HG03442 (cell line): ENCODE data around the gene MTR.

Experiments
- ATAC-seq: cut with Tn5 transposase; IDR thresholded peaks from one replicate; pipeline ENCODE4 v1.9.1; 2021; ENCODE audit warnings: mild to moderate bottlenecking, moderate library complexity; ENCODE audit not compliant: unreplicated experiment

MTR gene

DNA sequence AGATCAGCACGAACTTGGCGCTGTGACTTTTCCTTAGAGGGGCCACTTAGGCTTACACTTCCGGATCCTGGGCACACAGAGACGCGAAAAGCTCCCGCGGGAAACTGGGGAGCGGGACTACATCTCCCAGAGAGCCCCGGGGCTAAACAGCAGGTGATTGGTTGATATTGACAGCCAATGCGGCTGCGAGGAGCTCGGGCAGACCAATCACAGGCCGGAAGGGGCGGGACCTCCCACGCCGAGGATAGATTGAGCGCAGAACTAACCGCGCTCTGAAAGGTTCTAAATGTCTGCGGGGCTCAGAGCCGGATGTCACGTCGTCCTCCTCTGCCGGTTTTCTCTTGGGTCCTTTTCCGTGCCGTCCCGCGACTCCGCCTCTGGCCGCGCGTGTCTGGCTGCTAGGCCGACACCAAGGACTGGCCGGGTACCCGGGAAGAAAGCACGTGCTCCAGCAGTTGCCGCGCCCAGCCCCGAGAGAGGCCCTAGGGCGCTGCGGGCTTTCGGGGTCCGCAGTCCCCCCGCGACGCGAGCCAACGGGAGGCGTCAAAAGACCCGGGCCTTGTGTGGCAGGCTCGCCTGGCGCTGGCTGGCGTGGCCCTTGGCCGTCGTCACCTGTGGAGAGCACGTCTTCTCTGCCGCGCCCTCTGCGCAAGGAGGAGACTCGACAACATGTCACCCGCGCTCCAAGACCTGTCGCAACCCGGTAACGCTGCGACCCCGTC lies at the start of gene MTR:
MTR (plus strand) TSS at position 258 of the 722 bp plus-strand sequence; CDS start at position 670, 412 bp downstream.
- ATAC-seq: peak; percentile 97

DNA sequence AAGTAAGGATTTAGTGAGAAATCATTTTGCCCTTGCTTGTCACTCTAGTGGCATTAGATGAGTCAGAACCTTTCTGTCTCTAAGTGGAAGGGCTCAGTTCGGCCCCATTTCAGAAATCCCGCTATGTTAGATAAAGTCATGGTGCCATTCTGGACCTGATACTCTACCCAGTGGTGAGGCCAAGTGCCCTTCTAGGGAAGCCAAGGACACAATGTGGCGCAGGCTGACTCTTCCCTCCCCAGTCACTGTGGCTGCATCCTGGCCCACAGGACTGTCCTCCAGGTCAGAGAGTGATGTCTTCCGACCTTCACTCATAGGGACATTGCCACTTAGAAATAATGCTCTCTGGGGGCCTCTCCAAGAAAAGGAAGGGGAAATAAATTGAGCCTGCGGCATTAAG lies 48.3 kb upstream of the MTR start:
- ATAC-seq: no peak

DNA sequence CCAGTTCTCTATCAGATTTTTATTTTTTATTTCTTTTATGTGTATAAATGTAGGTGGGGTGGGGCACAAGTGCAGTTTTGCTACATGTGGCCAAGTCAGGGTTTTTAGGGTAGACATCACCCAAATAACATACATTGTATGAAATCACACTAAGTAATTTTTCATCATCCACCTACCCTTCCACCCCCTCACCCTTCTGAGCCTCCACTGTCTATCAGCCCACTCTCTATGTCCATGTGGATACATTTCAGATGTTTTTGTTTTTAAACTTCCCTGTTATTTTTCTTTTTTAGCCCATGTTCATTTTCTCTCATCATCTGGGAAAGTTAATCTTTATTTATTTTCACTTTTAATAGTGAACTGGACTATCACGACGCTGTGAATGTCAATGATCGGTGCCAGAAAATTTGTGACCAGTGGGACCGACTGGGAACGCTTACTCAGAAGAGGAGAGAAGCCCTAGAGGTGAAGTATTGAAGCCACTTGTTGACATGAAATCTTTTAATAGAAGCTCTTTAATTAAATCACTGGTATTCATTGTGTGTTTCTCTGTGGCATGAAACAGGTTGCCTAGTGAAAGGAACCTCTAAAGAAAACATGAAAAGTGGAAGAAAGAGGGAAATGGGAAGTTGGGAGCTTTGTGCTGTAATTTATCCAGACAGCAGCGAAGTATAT lies 47.6 kb upstream of the MTR start:
- no peak for ATAC-seq

DNA sequence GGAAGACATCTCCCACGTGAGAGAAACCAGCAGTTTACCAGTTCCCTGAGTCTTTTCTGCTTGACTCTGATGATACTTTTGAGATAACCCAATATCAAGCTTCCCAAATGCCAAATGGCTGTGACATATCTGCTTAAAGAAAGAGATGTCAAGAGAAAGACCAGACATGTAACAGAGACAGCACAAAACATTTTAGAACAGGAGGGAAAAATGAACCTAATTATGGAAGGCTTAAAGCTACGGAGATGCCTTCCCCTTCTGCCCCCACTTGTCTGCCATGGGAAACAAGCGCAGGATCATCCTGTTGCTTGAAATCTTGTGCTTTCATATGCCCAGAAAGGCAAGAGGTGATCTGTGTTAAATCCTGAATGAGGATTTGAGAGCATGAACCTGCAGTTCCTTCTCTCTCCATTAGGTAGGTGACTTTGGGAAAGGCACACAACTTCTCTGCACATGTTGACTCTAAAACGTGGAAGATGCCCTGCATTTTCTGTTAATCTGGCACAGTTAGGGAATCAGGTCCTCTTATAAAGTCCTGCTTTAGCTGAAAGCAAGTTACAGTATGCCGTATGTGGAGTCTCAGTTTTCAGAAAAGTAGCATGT lies 46.7 kb upstream of the MTR start:
- no peak for ATAC-seq

DNA sequence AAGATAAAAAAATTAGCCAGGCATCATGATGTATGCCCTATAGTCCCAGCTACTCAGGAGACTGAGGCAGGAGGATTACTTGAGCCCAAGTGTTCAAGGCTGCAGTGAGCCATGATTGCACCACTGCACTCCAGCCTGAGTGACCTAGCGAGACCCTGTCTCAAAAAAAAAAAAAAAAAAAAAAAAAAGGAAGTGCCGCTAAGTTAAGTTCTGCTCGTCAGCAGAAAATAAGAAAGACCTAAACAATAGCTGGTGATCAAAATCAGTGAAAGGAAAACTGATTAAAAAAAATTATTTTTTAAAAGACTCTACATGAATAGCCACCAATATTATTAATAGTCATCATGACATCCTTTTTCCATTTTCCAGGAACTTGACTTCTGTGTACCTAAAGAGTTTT lies 44.2 kb upstream of the MTR start:
- no peak for ATAC-seq

DNA sequence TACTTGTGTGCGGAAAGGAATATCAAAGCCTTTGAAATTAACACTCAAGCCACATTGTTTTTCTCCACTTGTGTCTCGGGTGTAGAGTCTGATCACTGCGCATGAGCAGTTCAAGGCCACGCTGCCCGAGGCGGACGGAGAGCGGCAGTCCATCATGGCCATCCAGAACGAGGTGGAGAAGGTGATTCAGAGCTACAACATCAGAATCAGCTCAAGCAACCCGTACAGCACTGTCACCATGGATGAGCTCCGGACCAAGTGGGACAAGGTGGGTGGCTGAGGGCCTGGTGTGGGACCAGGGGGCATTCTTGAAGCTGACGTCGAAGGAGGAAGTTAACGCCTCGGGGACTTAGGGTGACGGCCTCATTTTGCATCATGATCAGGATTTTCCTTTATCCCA lies 43.7 kb upstream of the MTR start:
- ATAC-seq: no peak

DNA sequence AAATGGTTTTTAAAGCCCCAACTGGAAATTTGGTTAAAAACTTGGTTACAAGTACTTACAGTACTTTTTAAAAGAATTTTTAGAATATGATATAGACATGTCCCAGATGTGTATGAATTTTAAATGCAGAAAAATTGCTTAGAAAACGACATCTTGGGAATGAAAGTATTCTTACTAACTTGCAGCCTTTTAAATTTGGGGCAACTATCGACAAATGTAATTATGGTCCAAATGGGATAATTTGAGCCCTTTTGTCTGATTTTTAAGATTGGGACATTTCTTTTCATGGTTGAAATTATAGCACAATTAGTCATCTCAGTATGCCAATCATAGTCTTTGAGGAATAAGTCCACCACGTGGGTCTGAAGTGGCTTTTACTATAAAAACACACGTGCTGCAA lies 43.2 kb upstream of the MTR start:
- no peak for ATAC-seq

DNA sequence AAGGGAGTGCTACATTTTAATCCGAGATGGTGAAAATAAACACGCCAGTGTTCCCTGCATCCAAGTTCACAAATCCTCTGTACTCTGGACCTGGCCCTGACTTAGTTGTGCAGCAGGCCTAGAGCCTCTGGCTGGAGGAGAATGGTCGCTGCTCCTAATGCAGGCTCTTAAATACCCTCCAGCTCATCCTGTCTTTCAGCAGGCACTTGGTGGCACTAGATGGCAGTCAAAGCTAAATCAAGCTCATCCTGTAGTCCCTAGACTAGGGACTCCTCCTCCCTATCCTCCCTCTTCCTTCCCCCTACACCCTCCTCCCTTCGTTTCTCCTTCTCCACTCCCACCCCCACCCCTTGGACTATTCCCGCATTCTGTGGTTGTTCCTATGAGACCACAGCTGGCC lies 41.6 kb upstream of the MTR start:
- no peak for ATAC-seq

DNA sequence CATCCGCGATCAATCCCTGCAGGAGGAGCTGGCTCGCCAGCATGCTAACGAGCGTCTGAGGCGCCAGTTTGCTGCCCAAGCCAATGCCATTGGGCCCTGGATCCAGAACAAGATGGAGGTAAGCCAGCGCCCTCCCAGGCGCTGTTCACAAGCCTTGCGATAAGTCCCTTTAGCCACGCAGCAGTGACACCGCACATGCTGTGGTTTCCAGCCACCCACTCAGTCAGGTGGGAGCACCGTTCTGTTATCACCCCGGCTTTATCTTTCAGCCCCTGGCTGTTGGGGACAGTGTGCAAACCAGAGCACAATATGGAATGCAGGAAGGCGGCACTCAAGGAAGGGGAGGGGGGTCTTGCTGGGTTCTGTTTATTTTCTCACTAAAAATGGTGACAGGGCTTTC lies 41.1 kb upstream of the MTR start:
- no peak for ATAC-seq

DNA sequence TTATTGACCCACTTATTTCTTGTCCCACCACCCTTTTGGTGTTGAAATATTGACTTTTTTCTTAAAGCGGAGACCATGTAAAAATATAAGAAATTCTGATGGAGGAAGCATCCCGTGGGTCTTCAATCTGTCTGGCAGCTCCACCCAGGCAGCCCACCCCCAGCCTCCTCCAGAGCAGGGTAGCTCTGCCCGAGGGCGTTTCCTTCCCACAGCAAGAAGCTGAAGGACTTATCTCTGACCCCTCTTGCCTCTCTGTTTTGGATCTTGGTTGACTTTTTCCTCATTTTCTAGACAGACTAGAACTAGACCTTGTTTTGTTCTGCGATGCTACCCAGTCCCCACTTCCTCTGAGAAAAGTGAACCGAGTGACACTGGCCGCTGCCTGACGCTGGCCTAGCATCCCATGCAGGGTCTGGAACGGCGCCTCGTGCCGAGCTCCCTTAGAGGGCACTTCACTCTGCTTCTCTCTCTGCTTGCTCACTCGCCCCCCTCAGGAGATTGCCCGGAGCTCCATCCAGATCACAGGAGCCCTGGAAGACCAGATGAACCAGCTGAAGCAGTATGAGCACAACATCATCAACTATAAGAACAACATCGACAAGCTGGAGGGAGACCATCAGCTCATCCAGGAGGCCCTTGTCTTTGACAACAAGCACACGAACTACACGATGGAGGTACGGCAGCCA lies 40.4 kb upstream of the MTR start:
- no peak for ATAC-seq

DNA sequence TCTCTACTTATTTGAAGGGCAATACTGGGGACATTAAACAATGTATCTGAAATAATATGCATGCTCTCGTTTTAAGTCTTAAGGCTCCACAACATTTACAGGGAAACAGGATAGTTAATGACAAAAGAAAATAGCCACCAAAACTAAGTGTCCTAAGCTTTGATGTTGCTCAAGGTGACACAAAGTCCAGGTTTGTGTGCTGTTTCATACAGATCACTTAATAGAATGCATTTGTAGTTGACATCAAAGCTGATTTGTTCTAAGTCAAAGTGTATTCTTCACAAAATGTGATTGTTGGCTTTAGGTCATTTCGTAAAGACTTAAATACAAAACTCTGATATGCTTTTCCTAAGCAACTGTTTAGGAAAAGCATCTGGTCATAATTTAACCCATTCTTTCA lies 37.5 kb upstream of the MTR start:
- no peak for ATAC-seq

DNA sequence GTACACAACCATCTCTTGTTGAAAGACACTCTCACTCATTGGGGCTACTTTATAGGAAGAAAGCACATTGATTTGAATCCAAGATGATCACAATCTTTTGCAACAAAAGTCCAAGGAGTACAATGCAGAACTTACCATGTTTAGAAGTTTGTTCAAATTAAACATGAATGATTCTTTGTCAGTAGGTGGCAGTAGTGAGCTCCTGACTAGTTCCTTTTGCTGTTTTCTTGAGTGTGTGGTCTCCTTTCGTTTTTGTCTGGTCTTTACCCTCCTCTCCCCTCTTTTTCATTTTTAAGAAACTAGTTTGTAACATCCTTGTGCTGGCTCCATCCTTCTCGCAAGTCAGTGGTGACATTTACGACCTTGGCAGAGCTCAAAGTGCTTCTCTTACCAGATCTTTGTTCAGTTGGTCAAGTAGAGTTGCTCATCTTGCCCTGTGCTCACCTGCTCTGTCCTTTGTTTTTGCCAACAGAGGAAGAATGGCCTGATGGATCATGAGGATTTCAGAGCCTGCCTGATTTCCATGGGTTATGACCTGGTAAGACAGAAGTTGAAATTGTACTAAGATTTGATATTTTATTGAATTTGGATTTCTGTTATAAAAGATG lies 35.7 kb upstream of the MTR start:
- ATAC-seq: no peak

DNA sequence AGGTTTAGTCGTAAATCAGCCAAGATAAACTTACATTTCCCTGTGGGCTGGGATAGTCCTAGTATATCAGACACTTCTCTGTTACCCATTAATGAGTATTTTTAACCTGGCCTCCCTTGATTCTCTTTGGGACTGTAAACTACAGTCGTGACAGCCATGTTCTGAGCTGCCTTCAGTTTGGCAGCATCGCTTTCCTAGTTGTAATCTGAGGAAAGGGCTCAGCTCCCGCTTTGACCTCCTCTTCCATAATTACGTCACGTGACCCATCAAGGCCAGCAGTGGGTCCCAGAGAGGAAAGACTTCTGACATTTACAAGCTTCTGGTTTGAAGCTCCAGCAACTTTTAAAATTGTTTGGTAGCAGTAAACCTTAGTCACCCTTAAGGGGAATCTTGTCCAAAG lies 34.6 kb upstream of the MTR start:
- ATAC-seq: no peak

DNA sequence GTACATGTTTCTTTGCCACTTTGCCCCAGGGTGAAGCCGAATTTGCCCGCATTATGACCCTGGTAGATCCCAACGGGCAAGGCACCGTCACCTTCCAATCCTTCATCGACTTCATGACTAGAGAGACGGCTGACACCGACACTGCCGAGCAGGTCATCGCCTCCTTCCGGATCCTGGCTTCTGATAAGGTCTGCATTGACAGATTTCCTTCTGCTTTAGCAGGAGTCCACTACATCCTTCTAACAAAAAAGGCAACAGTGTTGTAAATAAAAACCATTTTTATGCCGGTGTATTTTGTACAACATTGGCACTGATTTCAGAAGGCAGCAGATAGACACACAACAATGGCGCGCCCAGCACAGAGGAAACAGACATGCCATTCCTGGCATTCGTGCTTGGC lies 34.1 kb upstream of the MTR start:
- no peak for ATAC-seq

DNA sequence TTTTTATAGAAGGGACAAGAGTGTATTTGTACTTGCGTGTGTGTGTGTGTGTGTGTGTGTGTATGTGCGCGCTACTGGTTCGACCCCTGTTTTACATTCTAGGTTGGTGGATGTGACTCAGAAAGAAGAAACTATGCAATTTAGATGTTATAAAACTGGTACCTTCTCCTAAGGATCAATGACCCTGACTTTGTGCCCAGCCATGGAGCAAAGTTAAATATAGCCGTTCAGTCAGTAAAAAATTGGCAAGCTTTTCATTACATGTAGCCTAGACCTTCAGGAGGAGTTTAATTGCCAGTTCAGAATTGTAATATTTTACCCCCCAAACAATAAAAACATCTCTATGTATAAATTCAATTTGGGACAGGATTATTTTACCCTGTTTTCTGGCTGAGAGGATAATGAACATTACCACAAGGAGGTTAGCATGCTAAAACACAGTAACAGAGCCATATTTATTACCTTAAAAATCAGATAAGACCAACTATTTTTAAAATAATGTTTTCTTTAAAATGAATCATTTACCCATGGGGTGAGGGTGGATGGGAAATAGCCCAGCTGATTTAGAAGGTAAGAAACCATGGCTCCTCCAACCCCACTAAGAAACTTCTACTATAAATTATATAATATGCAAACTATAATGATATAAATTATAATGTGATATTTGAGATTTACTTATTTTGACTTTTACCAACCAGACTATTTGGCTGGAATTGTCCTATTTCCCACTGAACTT lies 33.5 kb upstream of the MTR start:
- no peak for ATAC-seq

DNA sequence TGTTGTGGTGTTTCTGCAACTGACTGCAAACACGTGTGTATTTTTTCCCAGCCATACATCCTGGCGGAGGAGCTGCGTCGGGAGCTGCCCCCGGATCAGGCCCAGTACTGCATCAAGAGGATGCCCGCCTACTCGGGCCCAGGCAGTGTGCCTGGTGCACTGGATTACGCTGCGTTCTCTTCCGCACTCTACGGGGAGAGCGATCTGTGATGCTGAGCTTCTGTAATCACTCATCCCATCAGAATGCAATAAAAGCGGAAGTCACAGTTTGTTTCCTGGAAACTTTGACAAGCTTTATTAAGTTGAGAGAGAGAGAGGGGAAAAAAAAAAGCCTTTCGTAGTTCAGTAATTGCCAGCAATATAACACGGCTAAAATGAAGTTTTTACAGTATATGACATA lies 32.7 kb upstream of the MTR start:
- ATAC-seq: no peak

DNA sequence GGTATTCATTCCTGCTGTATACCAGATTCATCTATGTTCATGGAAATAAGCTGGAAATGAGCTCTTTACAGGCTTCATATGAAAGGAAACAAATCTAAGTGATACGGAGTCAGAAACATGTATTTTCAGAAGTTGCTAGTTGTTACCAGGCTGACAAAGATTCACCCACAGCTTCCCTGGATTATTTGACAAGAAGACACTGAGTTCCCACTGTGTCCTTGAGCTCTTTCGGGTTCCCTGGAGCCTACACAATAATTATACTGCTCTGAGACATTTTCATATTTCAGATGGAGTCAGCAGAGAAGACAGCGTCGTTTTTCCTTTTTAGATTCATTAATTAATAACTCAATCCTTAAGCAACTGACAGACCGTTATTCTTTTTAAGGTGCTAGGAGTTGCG lies 29.3 kb upstream of the MTR start:
- no peak for ATAC-seq

DNA sequence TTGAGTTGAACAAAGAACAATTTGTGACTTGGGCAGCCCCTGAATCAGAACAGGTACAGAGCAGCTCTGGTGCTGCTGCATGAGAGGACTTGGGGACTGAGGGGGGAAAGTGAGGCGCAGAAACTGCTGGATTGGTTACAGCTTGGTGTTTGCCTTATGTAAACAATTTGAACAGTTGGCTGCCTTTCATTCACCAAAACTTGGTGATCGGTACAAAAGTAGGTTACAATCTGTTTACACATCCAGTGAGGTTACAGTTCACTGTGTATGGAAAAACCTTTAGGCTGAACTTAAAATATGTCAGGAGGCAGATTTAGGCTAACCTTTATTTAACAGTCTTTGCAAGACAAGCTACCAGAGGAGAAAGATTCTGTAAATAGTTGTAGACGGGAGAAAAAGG lies 28.6 kb upstream of the MTR start:
- ATAC-seq: no peak

DNA sequence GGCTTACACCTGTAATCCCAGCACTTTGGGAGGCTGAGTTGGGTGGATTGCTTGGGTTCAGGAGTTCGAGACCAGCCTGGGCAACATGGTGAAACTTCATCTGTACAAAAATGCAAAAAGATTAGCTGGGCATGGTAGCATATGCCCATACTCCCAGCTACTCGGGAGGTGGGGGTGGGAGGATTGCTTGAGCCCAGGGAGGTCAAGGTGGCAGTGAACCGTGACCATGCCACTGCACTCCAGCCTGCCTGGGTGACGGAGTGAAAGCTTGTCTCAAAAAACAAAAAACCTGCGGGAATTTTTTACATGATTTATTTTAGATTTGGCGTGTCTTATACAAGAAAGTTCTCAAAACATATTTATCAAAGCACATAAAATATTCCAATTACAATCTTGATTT lies 27.8 kb upstream of the MTR start:
- ATAC-seq: no peak

DNA sequence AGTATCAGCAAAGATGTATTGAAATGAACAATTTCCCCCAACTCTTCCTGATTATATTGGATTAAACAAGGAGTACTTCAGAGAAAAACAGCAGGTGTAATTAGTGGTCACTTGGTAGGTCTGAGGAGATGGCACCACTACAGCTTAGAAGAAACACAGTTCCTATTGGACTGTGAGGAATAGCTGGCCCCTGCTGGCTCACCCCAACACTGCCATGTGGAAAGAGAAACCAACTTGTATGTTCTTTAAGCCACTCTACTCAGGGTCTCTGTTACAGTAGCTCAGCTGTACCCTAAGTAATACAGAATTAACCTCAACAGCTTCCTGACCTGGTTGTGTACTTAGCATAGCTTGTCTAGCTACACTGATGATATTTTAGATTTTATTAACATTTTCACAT lies 26.5 kb upstream of the MTR start:
- ATAC-seq: no peak

DNA sequence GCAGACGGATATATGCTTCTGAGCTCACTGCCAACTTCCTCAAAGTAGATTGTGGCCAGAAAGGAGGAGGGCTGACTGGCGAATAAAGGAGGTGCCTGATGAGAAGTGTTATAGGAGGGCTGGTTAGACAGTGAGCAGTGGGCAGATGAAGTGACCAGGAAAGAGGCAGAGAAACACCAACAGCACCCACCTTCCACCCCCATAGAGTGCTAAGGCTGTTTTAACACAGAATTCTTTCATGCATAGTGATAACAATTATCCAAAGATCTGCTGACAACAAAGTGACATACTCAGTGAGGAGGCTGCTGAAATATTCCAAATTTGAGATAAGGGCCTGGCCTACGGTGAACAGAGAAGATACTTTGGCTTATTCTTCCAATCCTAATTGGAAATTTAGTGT lies 21.2 kb upstream of the MTR start:
- no peak for ATAC-seq
